Measurements from ENCODE around the gene SEPTIN11.
A peak's percentile ranks its signal among the peaks of the same experiment; 100 is the strongest.

SEPTIN11 gene

DNA sequence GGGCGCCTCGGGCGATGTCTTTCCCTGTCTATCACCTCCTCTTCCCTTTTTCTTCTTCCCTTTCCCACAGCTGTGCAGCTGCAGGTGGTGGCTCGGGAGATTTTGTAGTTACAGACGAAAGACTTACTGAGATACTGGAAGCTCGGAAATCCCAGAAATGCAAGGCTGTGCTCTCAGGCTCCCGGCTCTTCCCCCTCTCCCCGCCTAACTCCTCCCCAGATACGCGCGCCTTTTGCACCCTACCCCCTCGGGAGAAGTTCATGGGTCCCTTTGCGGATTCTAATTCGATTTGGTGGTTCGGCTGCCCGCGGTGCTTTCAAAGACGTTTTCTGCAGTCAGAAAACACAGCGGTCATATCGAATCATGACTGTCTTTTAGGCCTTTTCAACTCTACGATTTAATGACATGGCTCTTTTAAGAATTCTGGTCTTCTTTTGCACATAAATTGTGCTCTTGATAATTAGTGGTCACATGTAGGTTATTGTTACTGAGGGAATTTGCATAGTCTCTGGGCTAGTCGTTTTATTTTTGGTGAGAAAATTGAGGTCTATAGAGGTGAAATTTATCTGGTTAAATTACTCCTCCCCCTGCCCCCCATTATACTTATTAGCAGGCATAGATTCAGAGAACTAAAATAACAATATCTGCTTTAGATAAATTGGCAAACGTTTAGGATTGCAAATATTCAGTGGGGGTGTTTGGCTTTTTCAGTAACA is 1.6 kb downstream of the SEPTIN11 start:
- TF ChIP-seq ZNF341 (tag by site-specific recombination; IDR thresholded peaks at IDR 0.05; ENCODE audit: low read depth) (peak; percentile 96), ZNF548 (tag by site-specific recombination; IDR thresholded peaks at IDR 0.05) (no peak), ZBTB7A (tag by site-specific recombination; IDR thresholded peaks at IDR 0.05; ENCODE audit: low read depth) (no peak), SP3 (tag by site-specific recombination; IDR thresholded peaks at IDR 0.05) (0 out of 2 replicates have a peak, but pooled peaks have one; percentile 45), WT1 (tag by site-specific recombination; IDR thresholded peaks at IDR 0.05) (no peak), GLI2 (tag by site-specific recombination; IDR thresholded peaks at IDR 0.05; ENCODE audit: borderline replicate concordance, low read depth) (no peak), ZNF366 (tag by site-specific recombination; conservative IDR thresholded peaks at IDR 0.05) (peak; percentile 62), ZFP69B (tag by site-specific recombination; IDR thresholded peaks at IDR 0.05) (peak; percentile 64), ZNF433 (tag by site-specific recombination; IDR thresholded peaks at IDR 0.05; ENCODE audit: low read depth) (no peak), ZBTB17 (tag by site-specific recombination; IDR thresholded peaks at IDR 0.05) (peak; percentile 80), ZNF692 (tag by site-specific recombination; IDR thresholded peaks at IDR 0.05) (peak; percentile 79), BCL11A (tag by site-specific recombination; IDR thresholded peaks at IDR 0.05; ENCODE audit: low read depth) (no peak), ZNF558 (tag by site-specific recombination; IDR thresholded peaks at IDR 0.05) (no peak), ZNF423 (tag by site-specific recombination; IDR thresholded peaks at IDR 0.05) (peak; percentile 51; the same call in 1 of the 2 replicates)
- TF ChIP-seq, protein P1, sequence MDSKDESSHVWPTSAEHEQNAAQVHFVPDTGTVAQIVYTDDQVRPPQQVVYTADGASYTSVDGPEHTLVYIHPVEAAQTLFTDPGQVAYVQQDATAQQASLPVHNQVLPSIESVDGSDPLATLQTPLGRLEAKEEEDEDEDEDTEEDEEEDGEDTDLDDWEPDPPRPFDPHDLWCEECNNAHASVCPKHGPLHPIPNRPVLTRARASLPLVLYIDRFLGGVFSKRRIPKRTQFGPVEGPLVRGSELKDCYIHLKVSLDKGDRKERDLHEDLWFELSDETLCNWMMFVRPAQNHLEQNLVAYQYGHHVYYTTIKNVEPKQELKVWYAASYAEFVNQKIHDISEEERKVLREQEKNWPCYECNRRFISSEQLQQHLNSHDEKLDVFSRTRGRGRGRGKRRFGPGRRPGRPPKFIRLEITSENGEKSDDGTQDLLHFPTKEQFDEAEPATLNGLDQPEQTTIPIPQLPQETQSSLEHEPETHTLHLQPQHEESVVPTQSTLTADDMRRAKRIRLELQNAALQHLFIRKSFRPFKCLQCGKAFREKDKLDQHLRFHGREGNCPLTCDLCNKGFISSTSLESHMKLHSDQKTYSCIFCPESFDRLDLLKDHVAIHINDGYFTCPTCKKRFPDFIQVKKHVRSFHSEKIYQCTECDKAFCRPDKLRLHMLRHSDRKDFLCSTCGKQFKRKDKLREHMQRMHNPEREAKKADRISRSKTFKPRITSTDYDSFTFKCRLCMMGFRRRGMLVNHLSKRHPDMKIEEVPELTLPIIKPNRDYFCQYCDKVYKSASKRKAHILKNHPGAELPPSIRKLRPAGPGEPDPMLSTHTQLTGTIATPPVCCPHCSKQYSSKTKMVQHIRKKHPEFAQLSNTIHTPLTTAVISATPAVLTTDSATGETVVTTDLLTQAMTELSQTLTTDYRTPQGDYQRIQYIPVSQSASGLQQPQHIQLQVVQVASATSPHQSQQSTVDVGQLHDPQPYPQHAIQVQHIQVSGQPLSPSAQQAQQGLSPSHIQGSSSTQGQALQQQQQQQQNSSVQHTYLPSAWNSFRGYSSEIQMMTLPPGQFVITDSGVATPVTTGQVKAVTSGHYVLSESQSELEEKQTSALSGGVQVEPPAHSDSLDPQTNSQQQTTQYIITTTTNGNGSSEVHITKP (tag by site-specific recombination; IDR thresholded peaks at IDR 0.05) = peak; percentile 46
- Histone ChIP-seq H3K4me1 (ENCODE audit: control insufficient read depth, insufficient read depth, low read length) (no peaks in the 10 kb centered on the region), H3K27ac (ENCODE audit: extremely low read depth, low read depth, low read length) (peak overlapping the region; percentile 68; the same call in 1 of the 2 replicates), H3K9me3 (ENCODE audit: control insufficient read depth, insufficient read depth, low read depth, low read length) (no peaks in the 10 kb centered on the region), H3K4me3 (ENCODE audit: low read depth, low read length) (peak overlapping the region; percentile 71), H3K36me3 (ENCODE audit: control insufficient read depth in 2 of 2, insufficient read depth in 1 of 2, low read length in 2 of 2) (no peaks in the 10 kb centered on the region)
- ChIA-PET POLR2A (interaction anchor here (0.8 kb wide), 1 partner anchor 504 kb away, joined by 3 read pairs; no protein-coding TSS in a partner anchor), CTCF (no interaction called here)

GRCh38 chr4:76951672-76952010 is 2.1 kb downstream of the SEPTIN11 start:
- CTCF ChIA-PET = no interaction called here
- POLR2A ChIA-PET = no interaction called here
- TF ChIP-seq ZIC2 (tag by site-specific recombination; IDR thresholded peaks at IDR 0.05) (no peak), ZNF24 (tag by site-specific recombination; IDR thresholded peaks at IDR 0.05) (no peak), ZNF48 (tag by site-specific recombination; IDR thresholded peaks at IDR 0.05) (no peak), ZNF157 (tag by site-specific recombination; IDR thresholded peaks at IDR 0.05) (no peak), ZNF660 (tag by site-specific recombination; IDR thresholded peaks at IDR 0.05) (no peak)
- TF ChIP-seq, protein P2, sequence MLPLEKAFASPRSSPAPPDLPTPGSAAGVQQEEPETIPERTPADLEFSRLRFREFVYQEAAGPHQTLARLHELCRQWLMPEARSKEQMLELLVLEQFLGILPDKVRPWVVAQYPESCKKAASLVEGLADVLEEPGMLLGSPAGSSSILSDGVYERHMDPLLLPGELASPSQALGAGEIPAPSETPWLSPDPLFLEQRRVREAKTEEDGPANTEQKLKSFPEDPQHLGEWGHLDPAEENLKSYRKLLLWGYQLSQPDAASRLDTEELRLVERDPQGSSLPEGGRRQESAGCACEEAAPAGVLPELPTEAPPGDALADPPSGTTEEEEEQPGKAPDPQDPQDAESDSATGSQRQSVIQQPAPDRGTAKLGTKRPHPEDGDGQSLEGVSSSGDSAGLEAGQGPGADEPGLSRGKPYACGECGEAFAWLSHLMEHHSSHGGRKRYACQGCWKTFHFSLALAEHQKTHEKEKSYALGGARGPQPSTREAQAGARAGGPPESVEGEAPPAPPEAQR (tag by site-specific recombination; IDR thresholded peaks at IDR 0.05) = no peak
- TF ChIP-seq, protein P3, sequence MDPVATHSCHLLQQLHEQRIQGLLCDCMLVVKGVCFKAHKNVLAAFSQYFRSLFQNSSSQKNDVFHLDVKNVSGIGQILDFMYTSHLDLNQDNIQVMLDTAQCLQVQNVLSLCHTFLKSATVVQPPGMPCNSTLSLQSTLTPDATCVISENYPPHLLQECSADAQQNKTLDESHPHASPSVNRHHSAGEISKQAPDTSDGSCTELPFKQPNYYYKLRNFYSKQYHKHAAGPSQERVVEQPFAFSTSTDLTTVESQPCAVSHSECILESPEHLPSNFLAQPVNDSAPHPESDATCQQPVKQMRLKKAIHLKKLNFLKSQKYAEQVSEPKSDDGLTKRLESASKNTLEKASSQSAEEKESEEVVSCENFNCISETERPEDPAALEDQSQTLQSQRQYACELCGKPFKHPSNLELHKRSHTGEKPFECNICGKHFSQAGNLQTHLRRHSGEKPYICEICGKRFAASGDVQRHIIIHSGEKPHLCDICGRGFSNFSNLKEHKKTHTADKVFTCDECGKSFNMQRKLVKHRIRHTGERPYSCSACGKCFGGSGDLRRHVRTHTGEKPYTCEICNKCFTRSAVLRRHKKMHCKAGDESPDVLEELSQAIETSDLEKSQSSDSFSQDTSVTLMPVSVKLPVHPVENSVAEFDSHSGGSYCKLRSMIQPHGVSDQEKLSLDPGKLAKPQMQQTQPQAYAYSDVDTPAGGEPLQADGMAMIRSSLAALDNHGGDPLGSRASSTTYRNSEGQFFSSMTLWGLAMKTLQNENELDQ (tag by site-specific recombination; IDR thresholded peaks at IDR 0.05; ENCODE audit: low read depth) = no peak
- no peak overlapping the region for H3K27ac ChIP-seq (ENCODE audit: extremely low read depth, low read depth, low read length)
- no peaks in the 10 kb centered on the region for H3K4me1 ChIP-seq (ENCODE audit: control insufficient read depth, insufficient read depth, low read length)
- peak overlapping the region; percentile 71; the same call in 1 of the 2 replicates for H3K4me3 ChIP-seq (ENCODE audit: low read depth, low read length)
- no peaks in the 10 kb centered on the region for H3K9me3 ChIP-seq (ENCODE audit: control insufficient read depth, insufficient read depth, low read depth, low read length)
- no peaks in the 10 kb centered on the region for H3K36me3 ChIP-seq (ENCODE audit: control insufficient read depth in 2 of 2, insufficient read depth in 1 of 2, low read length in 2 of 2)
